Epithelial cell of proximal tubule (primary cell): Measurements from ENCODE around the gene POU3F3. TPM values are rescaled to one million over a fixed set of nuclear protein-coding genes. Genes with fewer than 3 reads are reported as not detected.

Experiments
- DNase-seq: peaks from one replicate; pipeline ENCODE4 v3.0.0-alpha.2; 2011; ENCODE audit warnings: low read depth
- H3K4me3 ChIP-seq: 2 replicates; pipeline ENCODE4 v1.5.1; 2011; ENCODE audit warnings: low read depth, mild to moderate bottlenecking, low read length
- CTCF ChIP-seq: conservative IDR thresholded peaks from 2 replicates; pipeline ENCODE4 v1.5.1; 2012; ENCODE audit warnings: low read depth, mild to moderate bottlenecking, low read length
- total RNA-seq: library from RNA; depleted of rRNA; stranded (reverse); fragments of >200 nt; gene quantifications from 2 replicates; pipeline ENCODE4 v1.2.3, GENCODE V29; 2015

POU3F3 gene
- total RNA-seq, 1 donor from 2014 or later = 34.0 TPM

- TF ChIP-seq CTCF = no peak
- H3K4me3 ChIP-seq = peak overlapping the region; percentile 72
- DNase-seq = no peak
Measured at GRCh38 chr2:104858006-104858978, 4.4 kb downstream of the POU3F3 start.

- no peak for DNase-seq
- no peak for TF ChIP-seq CTCF
- H3K4me3 ChIP-seq = peak overlapping the region; percentile 72
Measured at GRCh38 chr2:104859291-104859765, 5.4 kb downstream of the POU3F3 start.

GRCh38 chr2:104859766-104860450 is 6.0 kb downstream of the POU3F3 start:
- no peak for TF ChIP-seq CTCF
- peak overlapping the region; percentile 72 for H3K4me3 ChIP-seq
- no peak for DNase-seq

- H3K4me3 ChIP-seq = peak overlapping the region; percentile 72
- no peak for TF ChIP-seq CTCF
- no peak for DNase-seq
Measured at GRCh38 chr2:104860451-104860790, 6.5 kb downstream of the POU3F3 start.

GRCh38 chr2:104861351-104862057 is 7.6 kb downstream of the POU3F3 start:
- DNase-seq = no peak
- peak overlapping the region; percentile 42 for H3K4me3 ChIP-seq
- TF ChIP-seq CTCF = no peak

- no peak for DNase-seq
- no peak for TF ChIP-seq CTCF
- peak overlapping the region; percentile 42 for H3K4me3 ChIP-seq
Measured at GRCh38 chr2:104862058-104862941, 8.4 kb downstream of the POU3F3 start.
